Skin epidermis (tissue), 12 donors: ENCODE measurements around the gene RELCH.

Experiments
- H3K27ac ChIP-seq, 21 experiments: fragments of 200-600 bp; sonication (generic) in 11 of 21; one replicate each; pipeline ENCODE4 v1.5.0; 2020; ENCODE audit warnings: mild to moderate bottlenecking in 3 of 21, inconsistent platforms in 2 of 21, moderate library complexity in 2 of 21
- H3K4me3 ChIP-seq, 7 experiments: fragments of 200-600 bp; sonication (generic) in 2 of 7; one replicate each; pipeline ENCODE4 v1.5.0; 2020; ENCODE audit warnings: inconsistent platforms in 2 of 7, mild to moderate bottlenecking in 2 of 7, moderate library complexity in 1 of 7

RELCH gene

DNA sequence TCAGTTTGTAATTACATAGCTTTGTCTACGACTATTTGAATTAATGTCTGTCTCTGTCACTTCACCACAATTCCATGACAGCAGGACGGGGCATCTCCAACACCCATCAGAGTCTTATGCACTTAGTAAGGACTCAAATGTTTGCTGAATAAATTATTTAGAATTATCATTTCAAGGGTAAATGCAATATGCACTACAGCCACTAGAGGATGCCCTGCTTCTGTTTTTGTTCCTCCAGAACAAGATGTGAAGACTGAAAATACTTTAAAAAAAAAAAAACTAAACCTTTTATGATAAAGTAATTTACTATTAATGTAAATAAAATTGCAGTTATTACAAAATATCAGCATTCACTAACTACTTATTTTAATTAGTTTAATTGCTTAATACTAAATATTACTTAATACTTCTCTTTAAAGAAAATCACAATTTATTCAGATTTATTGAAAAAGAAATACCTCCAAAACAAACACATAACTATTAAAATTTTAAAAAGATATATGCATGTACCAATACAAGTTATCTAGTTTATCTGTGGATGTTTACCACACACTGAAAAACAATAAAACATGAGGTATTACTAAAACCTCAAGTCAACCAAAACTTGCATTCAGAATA is 3.4 kb upstream of the RELCH start:
- Histone ChIP-seq H3K4me3 (no peak overlapping the region), H3K27ac (no peak overlapping the region)

DNA sequence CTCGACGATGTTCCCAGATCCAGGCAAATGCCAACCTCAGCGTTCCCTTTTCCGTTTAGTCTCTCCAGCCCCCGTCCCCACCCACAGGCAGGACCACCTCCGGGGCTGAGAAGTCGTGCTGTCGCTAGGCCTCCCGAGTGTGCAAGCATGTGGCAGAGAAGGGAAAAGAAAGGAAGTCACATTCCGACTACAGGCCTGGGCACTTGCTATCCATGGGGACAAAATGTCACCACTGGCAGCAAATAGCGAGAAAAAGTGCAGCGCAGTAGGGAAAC is 619 bp upstream of the RELCH start:
- Histone ChIP-seq H3K4me3 (peak overlapping the region; percentile 69 to 100 (median 97)), H3K27ac (peak overlapping the region in 20 of 21 experiments; percentile 33 to 94 (median 82))

DNA sequence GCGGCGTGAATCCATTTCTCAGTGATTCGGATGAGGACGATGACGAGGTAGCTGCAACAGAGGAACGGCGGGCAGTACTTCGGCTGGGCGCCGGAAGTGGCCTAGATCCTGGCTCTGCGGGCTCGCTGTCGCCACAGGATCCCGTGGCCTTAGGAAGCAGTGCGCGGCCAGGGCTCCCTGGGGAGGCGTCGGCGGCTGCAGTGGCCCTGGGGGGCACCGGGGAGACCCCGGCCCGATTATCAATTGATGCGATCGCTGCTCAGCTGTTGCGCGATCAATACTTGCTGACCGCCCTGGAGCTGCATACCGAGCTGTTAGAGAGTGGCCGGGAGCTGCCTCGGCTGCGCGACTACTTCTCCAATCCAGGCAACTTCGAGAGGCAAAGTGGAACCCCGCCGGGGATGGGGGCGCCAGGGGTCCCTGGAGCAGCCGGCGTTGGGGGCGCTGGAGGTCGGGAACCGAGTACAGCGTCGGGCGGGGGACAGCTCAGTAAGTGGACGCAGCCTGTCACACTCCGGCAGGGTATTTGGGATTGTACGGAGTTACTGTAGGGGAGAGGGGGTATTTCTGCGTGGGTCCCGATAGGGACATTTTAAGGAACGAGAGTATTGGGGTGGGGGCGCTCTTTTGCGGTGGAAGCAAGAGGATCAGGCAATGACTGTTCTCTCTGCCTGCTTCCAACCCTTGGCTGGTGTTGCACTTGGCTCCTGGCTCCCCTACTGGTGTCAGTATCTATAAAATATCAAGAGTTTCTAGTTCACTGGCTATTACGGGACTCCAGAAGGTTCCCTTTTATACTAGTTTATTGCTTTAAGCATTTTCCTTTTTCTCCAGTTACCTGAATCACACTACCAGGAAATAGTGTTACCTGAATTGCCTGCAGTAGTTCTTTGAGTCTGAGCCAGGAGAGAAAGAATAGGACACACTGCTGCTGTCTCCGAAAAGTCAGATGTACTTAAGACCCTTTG is 772 bp downstream of the RELCH start:
- Histone ChIP-seq H3K4me3 (peak overlapping the region; percentile 69 to 100 (median 97)), H3K27ac (peak overlapping the region; percentile 56 to 94 (median 88))

DNA sequence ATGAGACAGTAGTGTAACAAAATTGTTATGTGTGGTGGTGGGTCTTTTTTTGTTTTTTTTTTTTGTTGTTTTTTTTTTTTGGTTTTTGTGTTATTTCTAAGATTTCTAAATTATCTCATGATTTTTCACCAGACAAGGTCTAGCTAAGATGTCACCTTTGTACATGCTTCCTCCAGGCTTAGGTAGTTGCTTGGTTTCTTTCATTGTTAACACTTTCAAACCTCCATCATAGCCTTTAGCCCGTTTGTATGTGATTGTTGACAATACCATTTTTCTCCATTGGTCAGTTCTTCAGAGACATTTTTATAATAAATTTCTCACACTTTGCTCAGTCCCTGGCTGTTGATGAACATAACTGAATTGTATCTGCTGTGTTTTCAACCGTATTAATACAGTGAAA is 2.2 kb downstream of the RELCH start:
- Histone ChIP-seq H3K4me3 (peak overlapping the region in 6 of 7 experiments; percentile 88 to 100 (median 98)), H3K27ac (peak overlapping the region in 1 of 21 experiments; percentile 89)

DNA sequence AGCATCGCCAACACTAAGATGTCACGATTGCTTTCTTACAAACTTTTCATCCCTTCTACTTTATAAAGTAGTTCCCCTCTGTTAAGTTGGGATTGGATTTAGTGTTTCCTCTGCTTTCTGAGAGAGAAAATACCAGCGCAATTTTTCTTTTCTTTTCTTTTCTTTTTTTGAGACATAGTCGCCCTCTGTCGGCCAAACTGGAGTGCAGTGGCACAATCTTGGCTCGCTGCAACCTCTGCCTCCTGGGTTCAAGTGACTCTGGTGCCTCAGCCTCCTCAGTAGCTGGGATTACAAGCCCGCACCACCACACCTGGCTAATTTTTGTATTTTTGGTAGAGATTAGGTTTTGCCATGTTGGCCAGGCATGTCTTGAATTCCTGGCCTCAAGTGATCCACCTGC is 9.0 kb downstream of the RELCH start:
- Histone ChIP-seq H3K27ac (no peak overlapping the region), H3K4me3 (no peak overlapping the region)

DNA sequence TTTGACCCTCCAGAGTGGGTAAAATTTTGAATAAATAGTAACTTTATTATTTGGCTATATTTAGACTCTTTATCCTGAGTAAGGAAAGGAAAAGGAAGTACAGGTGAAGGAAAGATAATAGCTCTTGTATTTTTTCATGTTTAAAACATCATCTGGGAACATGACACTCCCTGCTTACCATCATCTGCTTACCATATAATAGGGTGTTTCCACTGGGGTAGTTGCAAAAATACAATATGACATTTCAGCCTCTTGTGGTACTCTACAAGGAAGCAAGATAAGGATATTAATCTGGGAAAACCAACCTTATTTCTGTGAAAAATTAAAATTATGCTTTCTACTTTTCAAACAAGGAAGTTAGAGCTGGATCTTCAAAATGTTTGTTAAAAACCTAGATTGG is 9.9 kb downstream of the RELCH start:
- Histone ChIP-seq H3K4me3 (no peak overlapping the region), H3K27ac (peak overlapping the region in 5 of 21 experiments; percentile 7 to 42 (median 17))

DNA sequence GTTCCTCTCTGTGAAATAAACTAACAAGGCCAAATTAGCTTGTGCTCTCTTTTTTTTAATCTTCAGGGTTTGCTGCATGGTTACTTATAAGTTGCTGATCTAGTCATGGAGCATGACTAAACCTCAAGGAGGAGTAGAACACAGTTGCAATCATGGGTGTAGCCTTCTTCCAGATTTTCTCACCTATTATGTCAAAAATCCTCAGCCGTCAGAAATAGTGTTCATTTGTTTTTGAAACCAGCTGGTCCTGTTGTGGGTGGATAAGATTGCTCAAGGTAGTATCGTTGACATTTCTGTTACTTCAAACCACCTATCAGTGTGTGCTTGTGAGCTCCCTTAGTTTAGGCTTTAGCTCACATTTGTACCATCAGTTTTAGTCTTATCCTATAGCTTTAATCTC is 11.2 kb downstream of the RELCH start:
- H3K4me3 ChIP-seq, result no peak overlapping the region
- peak overlapping the region in 9 of 21 experiments; percentile 1 to 49 (median 17) for H3K27ac ChIP-seq

DNA sequence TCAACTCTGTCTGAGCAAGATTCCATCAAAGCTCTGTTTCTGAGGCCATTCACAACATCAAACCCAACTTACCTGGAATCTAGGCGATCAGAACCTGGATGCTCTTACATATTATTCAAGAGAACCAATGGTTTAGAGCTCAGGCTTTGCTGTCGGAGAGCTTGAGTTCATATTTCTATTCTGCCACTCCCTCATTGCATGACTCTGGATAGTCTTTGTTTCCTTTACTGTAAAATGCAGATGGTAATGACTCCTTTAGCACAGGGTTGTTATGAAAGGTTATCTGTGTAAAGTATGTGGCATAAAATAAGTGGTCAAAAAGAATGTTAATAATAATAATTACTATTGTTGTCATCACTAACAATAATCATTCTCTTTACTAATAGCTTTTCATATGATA is 12.6 kb downstream of the RELCH start:
- Histone ChIP-seq H3K4me3 (no peak overlapping the region), H3K27ac (peak overlapping the region in 10 of 21 experiments; percentile 0 to 49 (median 27))

DNA sequence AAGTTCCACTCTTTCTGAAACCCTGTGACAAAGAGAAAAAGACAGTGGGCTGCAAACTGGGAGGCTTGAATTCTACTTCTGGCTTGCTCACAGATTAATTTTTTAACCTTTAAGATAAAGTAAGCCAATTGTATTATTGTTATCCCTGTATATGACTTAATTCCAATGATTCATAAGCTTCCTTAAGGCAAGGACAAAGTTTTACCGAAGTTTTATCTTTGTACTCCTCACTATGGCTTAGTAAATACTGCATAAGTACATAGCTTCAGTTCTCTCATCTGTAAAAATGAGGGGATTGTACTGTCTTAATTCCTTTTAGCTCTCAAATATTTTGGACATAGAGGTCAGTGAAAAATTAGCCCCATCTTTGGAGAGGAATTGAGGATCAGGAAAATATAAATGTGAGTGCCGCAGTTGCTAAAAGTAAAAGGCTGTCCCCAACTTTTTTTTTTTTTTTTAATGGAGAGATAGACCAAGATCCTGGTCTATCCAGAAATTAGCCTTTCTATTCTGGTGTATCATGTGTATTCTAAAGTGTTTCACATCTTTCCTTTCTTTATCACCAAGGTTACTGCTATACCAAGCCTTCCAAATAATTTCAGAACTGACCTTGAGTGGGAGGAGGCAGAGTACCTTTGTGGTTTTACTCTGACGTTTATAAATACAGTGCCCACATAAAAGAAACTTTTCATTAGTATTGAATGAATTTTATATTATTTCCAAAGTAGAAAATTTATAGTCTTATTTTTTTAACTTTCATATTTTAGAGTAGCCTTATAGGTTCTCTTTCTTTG is 13.3 kb downstream of the RELCH start:
- no peak overlapping the region for H3K4me3 ChIP-seq
- H3K27ac ChIP-seq, result peak overlapping the region in 9 of 21 experiments; percentile 0 to 63 (median 18)

DNA sequence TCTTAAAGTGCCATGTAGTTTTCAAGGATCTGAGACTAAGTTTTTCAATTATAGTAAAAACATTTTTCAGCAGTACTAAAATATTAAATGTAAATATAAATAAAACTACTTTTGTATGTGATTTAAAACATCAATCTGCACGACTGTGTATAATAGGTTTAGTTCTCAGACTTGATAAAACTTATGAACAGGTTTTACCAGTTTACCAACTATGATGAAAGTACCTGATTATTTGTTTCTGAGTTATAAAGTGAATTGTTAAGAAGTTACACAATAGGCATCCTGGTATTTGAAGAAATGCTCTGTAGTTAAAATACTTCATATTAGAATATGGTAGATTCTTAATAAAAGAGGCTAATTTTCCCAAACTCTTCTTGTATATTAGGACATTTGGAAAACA is 14.8 kb downstream of the RELCH start:
- peak overlapping the region in 6 of 21 experiments; percentile 8 to 57 (median 38) for H3K27ac ChIP-seq
- no peak overlapping the region for H3K4me3 ChIP-seq

DNA sequence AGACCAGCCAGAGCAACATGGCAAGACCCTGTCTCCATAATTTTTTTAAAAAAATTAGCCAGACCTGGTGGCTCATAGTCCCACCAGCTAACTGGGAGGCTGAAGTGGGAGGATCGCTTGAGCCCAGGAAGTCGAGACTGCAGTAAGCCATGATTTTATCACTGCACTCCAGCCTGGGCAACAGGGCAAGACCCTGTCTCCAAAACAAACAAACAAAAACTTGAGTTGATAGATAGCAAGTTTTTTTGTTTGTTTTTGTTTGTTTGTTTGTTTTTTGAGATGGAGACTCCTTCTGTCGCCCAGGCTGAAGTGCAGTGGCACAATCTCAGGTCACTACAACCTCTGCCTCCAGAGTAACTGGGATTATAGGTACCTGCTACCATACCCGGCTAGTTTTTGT is 18.8 kb downstream of the RELCH start:
- H3K27ac ChIP-seq, result peak overlapping the region in 1 of 21 experiments; percentile 14
- no peak overlapping the region for H3K4me3 ChIP-seq

DNA sequence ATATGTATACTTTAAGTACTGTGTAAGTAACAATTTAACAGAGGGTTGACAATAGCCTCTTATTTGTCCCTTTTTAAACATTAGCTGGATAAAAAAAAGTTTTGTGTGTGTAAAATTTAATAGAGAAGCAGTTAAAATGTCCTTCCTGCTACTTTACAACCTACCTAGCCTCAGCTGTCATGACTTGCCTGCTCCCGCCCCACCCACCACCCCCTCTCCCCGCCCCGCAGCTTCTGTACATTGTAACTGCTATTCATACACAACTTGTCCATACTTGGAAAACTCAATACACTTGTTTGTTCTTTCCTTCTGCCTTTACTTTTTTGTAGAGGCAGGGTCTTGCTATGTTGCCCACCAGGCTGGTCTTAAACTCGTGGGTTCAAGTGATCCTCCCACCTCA is 19.5 kb downstream of the RELCH start:
- Histone ChIP-seq H3K27ac (peak overlapping the region in 1 of 21 experiments; percentile 14), H3K4me3 (no peak overlapping the region)

DNA sequence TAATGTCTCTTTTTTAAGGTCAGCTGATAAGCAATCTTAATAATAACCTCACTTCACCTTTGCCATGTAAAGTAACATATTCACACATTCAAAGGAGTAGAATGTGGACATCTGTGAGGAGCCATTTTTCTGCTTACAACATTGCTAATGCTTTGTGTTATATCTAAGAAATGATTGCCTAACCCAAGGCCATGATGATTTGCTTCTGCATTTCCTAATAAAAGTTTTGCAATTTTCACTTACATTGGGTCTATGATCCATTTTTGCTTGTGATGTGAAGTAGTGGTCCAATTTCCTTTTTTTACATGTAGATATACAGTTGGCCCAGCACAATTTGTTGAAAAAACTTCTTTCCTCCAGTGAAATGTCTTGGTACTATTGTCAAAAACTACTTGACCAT is 22.0 kb downstream of the RELCH start:
- Histone ChIP-seq H3K27ac (no peak overlapping the region), H3K4me3 (no peak overlapping the region)

DNA sequence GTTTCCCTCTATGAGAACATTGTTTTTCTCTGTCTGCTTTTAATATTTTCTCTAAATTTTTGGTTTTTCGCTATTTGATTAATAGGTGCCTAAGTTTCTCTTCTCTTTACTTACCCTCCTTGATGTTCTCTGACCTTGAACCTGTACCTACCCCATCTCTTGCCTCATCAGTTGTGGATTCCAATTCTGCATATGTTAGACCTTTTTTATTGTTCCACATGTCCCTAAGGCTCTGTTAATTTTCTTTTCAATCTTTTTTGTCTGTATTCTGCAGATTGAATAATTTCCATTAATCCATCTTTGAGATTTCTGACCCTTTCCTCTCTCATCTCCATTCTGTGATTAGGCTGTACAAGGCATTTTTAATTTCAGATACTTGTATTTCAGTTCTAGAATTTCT is 23.1 kb downstream of the RELCH start:
- H3K4me3 ChIP-seq, result no peak overlapping the region
- H3K27ac ChIP-seq, result no peak overlapping the region

DNA sequence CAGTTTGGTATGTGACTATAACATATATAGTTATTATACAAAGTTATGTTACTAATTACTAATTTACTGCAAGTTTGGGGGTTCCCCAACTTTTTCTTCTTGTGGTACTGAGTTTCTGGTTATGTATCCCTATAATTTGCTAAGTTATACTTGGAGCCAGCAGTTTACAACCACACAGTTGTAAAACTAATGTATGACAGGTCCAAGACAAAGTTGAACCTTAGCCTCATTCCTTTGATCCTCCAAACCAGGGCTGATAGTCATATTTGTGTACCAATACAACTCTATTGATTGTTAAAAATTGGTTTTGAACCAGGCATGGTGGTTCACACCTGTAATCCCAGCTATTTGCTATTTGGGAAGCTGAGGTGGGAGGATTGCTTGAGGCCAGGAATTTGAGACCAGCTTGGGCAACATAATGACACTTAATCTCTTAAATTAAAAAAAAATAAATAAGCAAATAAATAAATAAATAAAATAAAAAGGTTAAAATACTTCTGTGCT is 24.3 kb downstream of the RELCH start:
- H3K27ac ChIP-seq, result no peak overlapping the region
- H3K4me3 ChIP-seq, result no peak overlapping the region

DNA sequence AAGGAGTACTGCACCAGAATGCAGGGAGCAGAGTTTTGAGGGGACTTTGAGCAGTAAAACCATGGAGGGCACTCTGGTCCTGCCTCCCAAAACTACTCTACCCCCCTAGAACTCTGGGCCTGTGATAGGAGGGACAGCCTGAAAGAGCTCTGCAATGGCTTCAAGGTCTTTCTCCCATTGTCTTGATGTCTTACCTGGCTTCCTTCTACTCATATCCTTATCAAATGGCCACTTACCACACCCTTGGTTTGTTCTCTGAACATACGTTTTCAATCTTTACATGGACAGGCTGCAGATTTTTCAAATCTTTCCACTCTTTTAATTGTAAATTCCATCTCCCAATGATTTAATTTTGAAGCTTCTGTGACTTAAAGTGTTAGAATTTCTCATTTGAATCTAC is 27.7 kb downstream of the RELCH start:
- H3K27ac ChIP-seq, result no peak overlapping the region
- no peak overlapping the region for H3K4me3 ChIP-seq

DNA sequence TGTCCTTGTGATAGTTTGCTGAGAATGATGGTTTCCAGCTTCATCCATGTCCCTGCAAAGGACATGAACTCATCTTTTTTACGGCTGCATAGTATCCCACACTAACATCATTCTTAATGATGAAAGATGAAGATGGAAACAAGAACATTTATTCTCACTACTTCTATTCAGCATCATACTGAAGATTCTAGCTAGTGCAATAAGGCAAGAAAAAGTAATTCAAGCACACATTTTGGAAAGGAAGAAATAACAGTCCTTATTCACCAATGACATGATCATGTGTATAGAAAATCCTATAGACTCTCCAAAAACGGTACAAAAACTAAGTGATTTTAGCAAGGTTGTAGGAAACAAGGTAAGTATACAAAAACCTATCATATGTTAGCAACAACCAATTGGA is 37.2 kb downstream of the RELCH start:
- H3K27ac ChIP-seq, result no peak overlapping the region
- no peak overlapping the region for H3K4me3 ChIP-seq

DNA sequence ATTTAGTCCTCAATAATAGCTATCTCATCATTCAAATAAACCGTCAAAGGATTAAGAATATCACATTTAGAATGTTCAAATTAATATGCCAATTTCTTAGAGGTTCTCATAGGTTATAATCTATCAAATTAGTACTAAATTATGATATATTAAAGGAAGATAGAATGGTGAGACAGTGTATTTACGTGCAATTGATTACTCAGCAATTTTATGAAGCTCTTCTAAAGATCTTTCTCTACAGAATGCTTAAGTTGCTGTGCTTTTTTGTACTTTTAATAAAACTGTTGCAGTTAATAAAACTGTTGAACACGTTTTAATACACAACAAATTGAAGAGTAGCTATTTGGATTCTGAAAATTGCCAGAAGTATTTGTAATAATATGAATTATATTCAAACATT is 39.0 kb downstream of the RELCH start:
- Histone ChIP-seq H3K27ac (no peak overlapping the region), H3K4me3 (no peak overlapping the region)

DNA sequence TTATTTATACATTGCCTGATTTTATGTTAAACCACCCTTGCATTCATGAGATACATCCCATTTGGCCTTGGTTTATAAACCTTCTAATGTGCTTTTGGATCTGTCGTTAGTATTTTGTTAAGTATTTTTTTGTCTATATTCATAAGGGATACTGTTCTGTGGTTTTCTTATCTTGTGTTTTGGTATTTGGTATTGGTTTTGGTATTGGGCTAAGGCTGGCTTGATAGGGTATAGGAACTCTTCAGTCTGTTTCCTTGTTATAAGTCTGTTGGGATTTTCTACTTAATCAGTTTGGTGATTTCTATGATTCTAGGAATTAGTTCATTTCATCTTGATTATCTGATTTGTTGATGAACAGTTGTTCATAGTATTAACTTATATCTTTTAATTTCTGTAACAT is 49.2 kb downstream of the RELCH start:
- Histone ChIP-seq H3K27ac (no peak overlapping the region), H3K4me3 (no peak overlapping the region)

DNA sequence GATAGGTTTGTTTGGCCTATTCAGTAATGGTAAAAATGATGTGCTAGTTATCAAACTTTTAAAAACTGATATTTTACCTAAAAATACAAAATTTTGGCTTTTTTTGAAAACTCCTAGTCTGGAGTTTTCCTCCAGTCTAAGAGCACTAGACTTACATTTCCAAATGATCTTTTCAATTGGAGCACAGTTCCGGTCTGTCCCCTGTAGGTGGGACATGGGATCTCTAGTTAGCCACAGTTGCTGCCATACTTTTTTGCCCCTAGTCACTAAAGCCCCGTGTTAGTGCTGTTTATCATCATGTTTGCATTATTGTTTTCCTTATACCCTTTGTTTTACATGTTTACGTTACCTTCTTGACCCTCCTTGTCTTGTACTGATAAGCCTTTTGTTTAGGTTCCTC is 52.4 kb downstream of the RELCH start:
- Histone ChIP-seq H3K4me3 (no peak overlapping the region), H3K27ac (no peak overlapping the region)
